Spleen (tissue), 11 donors: ENCODE results near the gene GCK. TPM values are rescaled to one million over a fixed set of nuclear protein-coding genes. Genes with fewer than 3 reads are reported as not detected.

ENCODE experiments used
- DNase-seq: peaks from one replicate; pipeline ENCODE4 v3.0.0-alpha.2; 2020
- H3K27ac ChIP-seq, 8 donors: fragments of 200-600 bp; sonication (generic) in 7 of 8; 1 replicate in 4 of 8; 2 replicates in 4 of 8; pipeline versions ENCODE4 v1.5.0 to v1.8.0; 2016 to 2021; ENCODE audit warnings: inconsistent platforms in 4 of 8, mild to moderate bottlenecking in 4 of 8, moderate library complexity in 1 of 8
- H3K27me3 ChIP-seq, 7 donors: fragments of 200-600 bp; sonication (generic) in 6 of 7; replicated peaks in 1 of 7; 1 replicate in 4 of 7; 2 replicates in 3 of 7; pipeline versions ENCODE4 v1.5.0 to v1.8.0; 2016 to 2021; ENCODE audit warnings: inconsistent platforms in 3 of 7, mild to moderate bottlenecking in 1 of 7
- H3K36me3 ChIP-seq, 6 donors: fragments of 200-600 bp; sonication (generic) in 5 of 6; 1 replicate in 4 of 6; 2 replicates in 2 of 6; pipeline versions ENCODE4 v1.5.0 to v1.8.0; 2016 to 2021; ENCODE audit warnings: inconsistent platforms in 2 of 6
- H3K4me1 ChIP-seq, 6 donors: fragments of 200-600 bp; sonication (generic) in 5 of 6; 1 replicate in 3 of 6; 2 replicates in 3 of 6; pipeline versions ENCODE4 v1.5.0 to v1.8.0; 2016 to 2021; ENCODE audit warnings: inconsistent platforms in 3 of 6
- H3K4me3 ChIP-seq, 8 donors: fragments of 200-600 bp; sonication (generic) in 7 of 8; 1 replicate in 4 of 8; 2 replicates in 4 of 8; pipeline versions ENCODE4 v1.5.0 to v1.8.0; 2016 to 2021; ENCODE audit warnings: inconsistent platforms in 4 of 8, mild to moderate bottlenecking in 4 of 8, moderate library complexity in 2 of 8
- H3K9me3 ChIP-seq, 8 donors: fragments of 200-600 bp; sonication (generic) in 7 of 8; 1 replicate in 4 of 8; 2 replicates in 4 of 8; pipeline versions ENCODE4 v1.5.0 to v1.8.0; 2016 to 2021; ENCODE audit warnings: inconsistent platforms in 4 of 8
- POLR2A ChIP-seq, 3 donors: fragments of 450-650 bp; IDR thresholded peaks; one replicate each; pipeline ENCODE4 v1.5.1; 2017; ENCODE audit warnings: antibody characterized with exemption in 3 of 3, mild to moderate bottlenecking in 1 of 3
- POLR2AphosphoS5 ChIP-seq, 3 donors: sonication (generic); formaldehyde crosslinking; IDR thresholded peaks; one replicate each; pipeline ENCODE4 v1.5.1; 2017; ENCODE audit warnings: antibody characterized with exemption in 3 of 3
- WGBS, 5 donors: extraction: QIAGEN DNeasy Blood & Tissue Kit in 3 of 5; methylation state at CpG; one replicate each; pipeline versions ENCODE4 v1.1.5 to v1.1.7; 2013 to 2018; 5-methylcytosine and 5-hydroxymethylcytosine counted together
- intact Hi-C: fragments of 100-400 bp; cut with DNase I; formaldehyde crosslinking; loops from one replicate; pipeline ENCODE4 v1.15.0; 2023; ENCODE audit warnings: low total_unique reads
- polyA plus RNA-seq, 3 donors: library from polyadenylated mRNA; stranded (reverse); fragments of 200-250 nt; gene quantifications; one replicate each; pipeline ENCODE4 v1.2.1, GENCODE V29; 2013
- total RNA-seq, 7 donors: library from RNA; depleted of rRNA in 3 of 7; stranded (reverse); fragments of >200 nt in 3 of 7; fragmentation: NEBNext Ultra II Directional in 4 of 7; extraction: Animal tissue kit (Norgen Biotek cat#: 25700) in 4 of 7; gene quantifications; one replicate each; pipeline versions ENCODE4 v1.1.0 to v1.2.1, GENCODE V29; 2016 to 2021
- TF ChIP-seq, protein P1 (sequence below), 11 experiments: fragments of 200-600 bp in 7 of 11; fragments of 450-650 bp in 4 of 11; sonication (generic) in 4 of 11; IDR thresholded peaks in 8 of 11; conservative IDR thresholded peaks in 3 of 11; 1 replicate in 7 of 11; 2 replicates in 4 of 11; pipeline versions ENCODE4 v1.4.0 to v1.8.0; 2016 to 2021; ENCODE audit warnings: antibody characterized with exemption in 11 of 11, inconsistent platforms in 4 of 11, mild to moderate bottlenecking in 1 of 11
- donor health status: healthy with polysubstance abuse.
- donor health status: DM: no; HTN: no; CAD: no; lungs with moderate emphysema.
- donor health status: DM: no; HTN: no; CAD: no.
- donor health status: Bipolar disorder and iron deficiency.
- donor health status: healthy.
- donor health status: DM: no; HTN: no; CAD: no.
- donor health status: DM: yes; HTN: yes; CAD: no.

Gene GCK
- total and polyA plus RNA-seq, 10 donors: 0.29 to 1.7 (median 0.55) TPM; not detected in 3

DNA sequence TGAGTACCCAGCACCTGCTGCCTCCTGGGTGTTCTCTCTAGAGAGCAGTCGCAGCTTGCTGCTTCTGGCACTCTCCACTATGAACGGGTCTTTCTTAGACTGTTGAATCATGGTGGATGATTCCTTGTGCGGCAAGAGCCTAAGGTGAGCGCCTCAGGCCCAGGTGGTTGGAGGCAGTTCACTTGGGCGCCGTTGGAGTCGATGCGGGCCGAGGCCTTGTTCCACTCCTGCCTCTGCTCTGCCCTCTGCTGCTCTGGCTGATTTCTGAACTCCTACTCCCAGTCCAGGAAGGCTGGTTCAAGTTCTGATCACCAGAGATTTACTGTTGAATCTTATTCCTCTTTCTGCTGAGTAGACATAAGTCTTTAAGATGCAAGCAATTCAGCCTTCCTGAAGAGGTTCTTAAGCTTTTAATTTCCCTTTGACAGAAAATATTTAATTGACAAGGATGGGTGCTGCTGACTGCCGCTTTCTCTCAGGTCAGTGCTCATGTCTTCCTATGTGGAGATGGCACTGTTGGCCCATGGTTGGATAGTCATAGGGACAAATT, 22.0 kb upstream of the GCK start:
- 92 to 96% (median 93%) methylated on average over 10 of the region's 10 CpGs for WGBS, 5 donors
- TF ChIP-seq POLR2A (IDR thresholded peaks at IDR 0.05) (no peak), POLR2AphosphoS5 (IDR thresholded peaks at IDR 0.05) (peak in 1 of 3 donors; percentile 26)

DNA sequence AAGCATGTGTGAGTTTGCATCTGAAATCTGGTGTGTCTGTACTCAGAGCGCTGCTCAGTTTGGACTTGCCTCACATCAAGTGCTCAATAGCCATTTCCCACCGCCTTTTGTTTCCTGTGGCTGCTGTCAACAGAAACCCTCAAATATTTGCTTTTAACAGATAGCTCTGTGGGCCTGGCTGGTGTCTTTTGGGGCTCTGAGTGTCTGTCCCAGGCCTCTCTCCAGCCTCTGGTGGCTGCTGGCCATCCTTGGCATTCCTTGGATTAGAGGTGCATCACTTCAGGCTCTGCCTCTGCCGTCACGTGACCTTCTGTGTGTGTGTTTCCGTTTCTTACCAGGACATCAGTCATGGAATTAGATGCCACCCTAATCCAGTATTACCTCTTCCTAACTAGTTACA, 20.9 kb upstream of the GCK start:
- intact Hi-C loops: no loop called here
- H3K9me3 ChIP-seq: no peaks in the 10 kb centered on the region
- no peak overlapping the region for H3K27ac ChIP-seq
- H3K36me3 ChIP-seq: peaks cover 14 to 99% (median 88%) of the 10 kb centered on the region in 6 donors
- DNase-seq: no peak
- peaks cover 0 to 6% (median 0%) of the 10 kb centered on the region in 6 donors for H3K4me1 ChIP-seq
- no peaks in the 10 kb centered on the region for H3K27me3 ChIP-seq
- TF ChIP-seq, protein P1, sequence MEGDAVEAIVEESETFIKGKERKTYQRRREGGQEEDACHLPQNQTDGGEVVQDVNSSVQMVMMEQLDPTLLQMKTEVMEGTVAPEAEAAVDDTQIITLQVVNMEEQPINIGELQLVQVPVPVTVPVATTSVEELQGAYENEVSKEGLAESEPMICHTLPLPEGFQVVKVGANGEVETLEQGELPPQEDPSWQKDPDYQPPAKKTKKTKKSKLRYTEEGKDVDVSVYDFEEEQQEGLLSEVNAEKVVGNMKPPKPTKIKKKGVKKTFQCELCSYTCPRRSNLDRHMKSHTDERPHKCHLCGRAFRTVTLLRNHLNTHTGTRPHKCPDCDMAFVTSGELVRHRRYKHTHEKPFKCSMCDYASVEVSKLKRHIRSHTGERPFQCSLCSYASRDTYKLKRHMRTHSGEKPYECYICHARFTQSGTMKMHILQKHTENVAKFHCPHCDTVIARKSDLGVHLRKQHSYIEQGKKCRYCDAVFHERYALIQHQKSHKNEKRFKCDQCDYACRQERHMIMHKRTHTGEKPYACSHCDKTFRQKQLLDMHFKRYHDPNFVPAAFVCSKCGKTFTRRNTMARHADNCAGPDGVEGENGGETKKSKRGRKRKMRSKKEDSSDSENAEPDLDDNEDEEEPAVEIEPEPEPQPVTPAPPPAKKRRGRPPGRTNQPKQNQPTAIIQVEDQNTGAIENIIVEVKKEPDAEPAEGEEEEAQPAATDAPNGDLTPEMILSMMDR (IDR thresholded peaks at IDR 0.05 in 8 of 11, conservative IDR thresholded peaks at IDR 0.05 in 3 of 11): no peak
- TF ChIP-seq POLR2A (IDR thresholded peaks at IDR 0.05): no peak
- no peak for TF ChIP-seq POLR2AphosphoS5 (IDR thresholded peaks at IDR 0.05)
- WGBS, 5 donors: 93 to 97% (median 96%) methylated on average over 5 of the region's 5 CpGs
- no peak overlapping the region for H3K4me3 ChIP-seq

More for the DNA sequence above, 22.0 kb upstream of the GCK start:
- intact Hi-C loops: no loop called here
- Histone ChIP-seq H3K4me1 (peaks cover 0 to 6% (median 0%) of the 10 kb centered on the region in 6 donors), H3K36me3 (peaks cover 13 to 88% (median 77%) of the 10 kb centered on the region in 6 donors), H3K27me3 (no peaks in the 10 kb centered on the region), H3K27ac (no peak overlapping the region), H3K9me3 (no peaks in the 10 kb centered on the region), H3K4me3 (no peak overlapping the region)
- DNase-seq: no peak

DNA sequence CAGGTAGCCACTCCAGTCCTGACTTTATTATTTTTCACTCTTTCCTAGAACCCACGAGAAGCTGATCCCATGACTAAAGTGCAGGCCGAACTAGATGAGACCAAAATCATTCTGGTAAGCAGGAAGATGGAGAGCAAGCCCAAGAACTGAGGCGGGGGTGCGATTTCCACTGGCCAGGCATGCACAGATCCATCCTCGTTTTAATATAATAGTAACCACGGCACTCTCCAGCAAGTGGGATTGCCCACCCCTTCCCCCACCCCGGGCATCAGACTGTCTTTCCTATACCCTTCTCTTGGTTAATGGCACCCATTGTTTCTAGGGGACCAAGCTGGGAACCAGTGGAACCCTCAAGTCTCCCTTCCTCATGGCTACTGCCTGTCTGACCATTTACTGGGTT, 18.8 kb upstream of the GCK start:
- Histone ChIP-seq H3K4me3 (no peak overlapping the region), H3K36me3 (peaks cover 19 to 99% (median 90%) of the 10 kb centered on the region in 6 donors), H3K27me3 (no peaks in the 10 kb centered on the region), H3K27ac (no peak overlapping the region), H3K4me1 (peaks cover 0 to 14% (median 10%) of the 10 kb centered on the region in 6 donors), H3K9me3 (no peaks in the 10 kb centered on the region)
- intact Hi-C loops: no loop called here
- 95 to 99% (median 96%) methylated on average over 7 of the region's 7 CpGs for WGBS, 5 donors
- peak; percentile 30 for DNase-seq
- TF ChIP-seq POLR2A (IDR thresholded peaks at IDR 0.05): no peak
- no peak for TF ChIP-seq POLR2AphosphoS5 (IDR thresholded peaks at IDR 0.05)
- TF ChIP-seq, protein P1 (IDR thresholded peaks at IDR 0.05 in 8 of 11, conservative IDR thresholded peaks at IDR 0.05 in 3 of 11): no peak

DNA sequence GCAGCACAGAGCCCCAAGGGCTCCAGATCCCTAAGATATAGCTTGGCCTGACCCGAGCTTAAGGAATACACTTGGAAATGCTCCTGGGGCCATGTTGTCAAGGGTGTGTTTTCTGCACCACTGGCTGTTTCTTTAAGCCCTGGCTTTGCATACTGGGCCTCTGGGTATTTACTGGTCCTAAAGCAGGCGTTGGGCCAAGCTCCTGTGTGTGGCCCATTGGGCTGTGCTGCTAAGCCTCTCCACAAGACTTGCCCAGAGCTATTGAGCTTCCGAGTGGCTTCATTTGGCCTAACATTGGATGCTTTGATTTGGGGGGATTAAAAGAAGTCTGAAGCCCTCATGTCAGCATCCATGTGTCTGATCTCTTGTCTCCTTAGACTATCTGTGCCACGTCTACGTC, 16.8 kb upstream of the GCK start:
- Histone ChIP-seq H3K27ac (no peak overlapping the region), H3K4me1 (peaks cover 12 to 34% (median 28%) of the 10 kb centered on the region in 6 donors), H3K9me3 (no peaks in the 10 kb centered on the region), H3K27me3 (no peaks in the 10 kb centered on the region), H3K36me3 (peaks cover 15 to 82% (median 69%) of the 10 kb centered on the region in 6 donors), H3K4me3 (no peak overlapping the region)
- TF ChIP-seq, protein P1 (IDR thresholded peaks at IDR 0.05 in 8 of 11, conservative IDR thresholded peaks at IDR 0.05 in 3 of 11): no peak
- TF ChIP-seq POLR2A (IDR thresholded peaks at IDR 0.05): no peak
- no peak for TF ChIP-seq POLR2AphosphoS5 (IDR thresholded peaks at IDR 0.05)
- intact Hi-C loops: no loop called here
- WGBS, 5 donors: 93 to 100% (median 96%) methylated on average over 5 of the region's 5 CpGs
- DNase-seq: no peak
